Measurements from ENCODE around the gene PNPLA2. TPM values are rescaled to one million over a fixed set of nuclear protein-coding genes. Genes with fewer than 3 reads are reported as not detected.

PNPLA2 gene
- total RNA-seq, 5 donors from 2014 or later (not counting 1 experiment from before 2014, with no cell fraction given) = 172 to 212 (median 206) TPM

Other genes with a start within 250 kb of the PNPLA2 start
- 10 to 100 TPM; 40.2 to 69.4 (median 66.3) TPM for gene PHRF1, start 242.4 kb upstream of the PNPLA2 start, total RNA-seq
- gene IRF7, start 203.0 kb upstream of the PNPLA2 start, total RNA-seq = 100 to 1,000 TPM in 1 of 5 donors, 10 to 100 TPM in 4; 58.9 to 128 (median 73.7) TPM
- under 1 TPM in 2 of 5 donors, not detected in 3; 0.26 to 0.29 TPM for gene CDHR5, start 194.0 kb upstream of the PNPLA2 start, total RNA-seq
- not detected for gene SCT, start 191.7 kb upstream of the PNPLA2 start, total RNA-seq
- 1 to 10 TPM in 2 of 5 donors, under 1 TPM in 3; 0.49 to 1.3 (median 0.98) TPM for gene DRD4, start 181.6 kb upstream of the PNPLA2 start, total RNA-seq
- 100 to 1,000 TPM in 1 of 5 donors, 10 to 100 TPM in 4; 55.8 to 121 (median 57.3) TPM for gene DEAF1, start 123.7 kb upstream of the PNPLA2 start, total RNA-seq
- gene TMEM80, start 123.1 kb upstream of the PNPLA2 start, total RNA-seq = 10 to 100 TPM; 21.2 to 43.9 (median 42.4) TPM
- 10 to 100 TPM in 4 of 5 donors, 1 to 10 TPM in 1; 7.5 to 18.5 (median 14.6) TPM for gene EPS8L2, start 112.7 kb upstream of the PNPLA2 start, total RNA-seq
- 100 to 1,000 TPM in 3 of 5 donors, 10 to 100 TPM in 2; 60.5 to 106 (median 102) TPM for gene TALDO1, start 71.5 kb upstream of the PNPLA2 start, total RNA-seq
- gene GATD1, start 41.4 kb upstream of the PNPLA2 start, total RNA-seq = 10 to 100 TPM; 40.8 to 73.5 (median 70.2) TPM
- gene CEND1, start 28.8 kb upstream of the PNPLA2 start, total RNA-seq = under 1 TPM in 3 of 5 donors, not detected in 2; 0.18 to 0.28 (median 0.20) TPM
- gene SLC25A22, start 20.6 kb upstream of the PNPLA2 start, total RNA-seq = 10 to 100 TPM; 22.4 to 37.4 (median 35.1) TPM
- 10 to 100 TPM; 31.1 to 46.6 (median 39.1) TPM for gene PIDD1, start 13.7 kb upstream of the PNPLA2 start, total RNA-seq
- 1,000 to 10,000 TPM; 4,736 to 5,826 (median 5,260) TPM for gene RPLP2, start 8.9 kb upstream of the PNPLA2 start, total RNA-seq
- gene CRACR2B, start 9.0 kb downstream of the PNPLA2 start, total RNA-seq = 1 to 10 TPM; 1.4 to 2.9 (median 1.5) TPM
- gene CD151, start 14.0 kb downstream of the PNPLA2 start, total RNA-seq = 10 to 100 TPM; 14.9 to 28.2 (median 25.6) TPM
- gene POLR2L, start 23.6 kb downstream of the PNPLA2 start, total RNA-seq = 10 to 100 TPM; 34.2 to 73.9 (median 68.7) TPM
- gene TSPAN4, start 23.9 kb downstream of the PNPLA2 start, total RNA-seq = 1 to 10 TPM; 3.1 to 5.8 (median 4.4) TPM
- 10 to 100 TPM; 39.0 to 68.4 (median 51.2) TPM for gene CHID1, start 91.9 kb downstream of the PNPLA2 start, total RNA-seq
- gene AP2A2, start 107.0 kb downstream of the PNPLA2 start, total RNA-seq = 10 to 100 TPM; 59.6 to 85.3 (median 70.8) TPM
- gene MUC6, start 217.8 kb downstream of the PNPLA2 start, total RNA-seq = under 1 TPM in 3 of 5 donors, not detected in 2; 0.09 to 0.30 (median 0.23) TPM